Activated CD4-positive, alpha-beta T cell treated with anti-CD3 and anti-CD28 coated beads for 36 hours (primary cell): ENCODE measurements around the gene CEP131. TPM values are rescaled to one million over a fixed set of nuclear protein-coding genes. Genes with fewer than 3 reads are reported as not detected.
A peak's percentile ranks its signal among the peaks of the same experiment; 100 is the strongest.

Source experiments
- ATAC-seq: fragments of 200-7000 bp; cut with Tn5 transposase; one replicate; pipeline ENCODE4 v1.10.0; 2021; ENCODE audit warnings: mild to moderate bottlenecking, moderate library complexity
- CTCF ChIA-PET: fragments of 350-600 bp; sonication (Branson Sonifier 250); formaldehyde crosslinking; loops from one replicate; lab custom pipeline; 2021; ENCODE audit warnings: antibody characterized with exemption; lab: Charles Lee
- POLR2A ChIA-PET: fragments of 350-600 bp; sonication (Branson Sonifier 250); formaldehyde crosslinking; loops from one replicate; lab custom pipeline; 2021; ENCODE audit warnings: antibody characterized with exemption, inconsistent platforms; lab: Charles Lee
- DNase-seq: peaks from one replicate; pipeline ENCODE4 v3.0.0-alpha.2; 2020
- H3K27ac Mint-ChIP-seq: one replicate; pipeline ENCODE4 v1.8.0; 2021; ENCODE audit warnings: mixed read lengths
- H3K27me3 Mint-ChIP-seq: one replicate; pipeline ENCODE4 v1.8.0; 2021; ENCODE audit warnings: mixed read lengths
- H3K36me3 Mint-ChIP-seq: one replicate; pipeline ENCODE4 v1.8.0; 2021; ENCODE audit warnings: low read depth, mixed read lengths
- H3K4me1 Mint-ChIP-seq: one replicate; pipeline ENCODE4 v1.8.0; 2021; ENCODE audit warnings: mixed read lengths
- H3K4me3 Mint-ChIP-seq: one replicate; pipeline ENCODE4 v1.8.0; 2021; ENCODE audit warnings: mild to moderate bottlenecking, moderate library complexity, mixed read lengths
- H3K9me3 Mint-ChIP-seq: one replicate; pipeline ENCODE4 v1.8.0; 2021; ENCODE audit warnings: low read depth, mixed read lengths
- intact Hi-C, 2 experiments: fragments of 100-400 bp; cut with DNase I in 1 of 2; cut with micrococcal nuclease in 1 of 2; formaldehyde crosslinking; loops; one replicate each; pipeline versions ENCODE4 v1.14.2 to v1.15.1; 2022 to 2024; cut with DNase I, micrococcal nuclease
- total RNA-seq, 2 experiments: library from RNA; stranded (reverse); gene quantifications; one replicate each; pipeline ENCODE4 v1.2.3, GENCODE V29; 2021

Gene CEP131
- total RNA-seq, 2 experiments from 2014 or later, result 7.6 to 9.5 TPM

DNA sequence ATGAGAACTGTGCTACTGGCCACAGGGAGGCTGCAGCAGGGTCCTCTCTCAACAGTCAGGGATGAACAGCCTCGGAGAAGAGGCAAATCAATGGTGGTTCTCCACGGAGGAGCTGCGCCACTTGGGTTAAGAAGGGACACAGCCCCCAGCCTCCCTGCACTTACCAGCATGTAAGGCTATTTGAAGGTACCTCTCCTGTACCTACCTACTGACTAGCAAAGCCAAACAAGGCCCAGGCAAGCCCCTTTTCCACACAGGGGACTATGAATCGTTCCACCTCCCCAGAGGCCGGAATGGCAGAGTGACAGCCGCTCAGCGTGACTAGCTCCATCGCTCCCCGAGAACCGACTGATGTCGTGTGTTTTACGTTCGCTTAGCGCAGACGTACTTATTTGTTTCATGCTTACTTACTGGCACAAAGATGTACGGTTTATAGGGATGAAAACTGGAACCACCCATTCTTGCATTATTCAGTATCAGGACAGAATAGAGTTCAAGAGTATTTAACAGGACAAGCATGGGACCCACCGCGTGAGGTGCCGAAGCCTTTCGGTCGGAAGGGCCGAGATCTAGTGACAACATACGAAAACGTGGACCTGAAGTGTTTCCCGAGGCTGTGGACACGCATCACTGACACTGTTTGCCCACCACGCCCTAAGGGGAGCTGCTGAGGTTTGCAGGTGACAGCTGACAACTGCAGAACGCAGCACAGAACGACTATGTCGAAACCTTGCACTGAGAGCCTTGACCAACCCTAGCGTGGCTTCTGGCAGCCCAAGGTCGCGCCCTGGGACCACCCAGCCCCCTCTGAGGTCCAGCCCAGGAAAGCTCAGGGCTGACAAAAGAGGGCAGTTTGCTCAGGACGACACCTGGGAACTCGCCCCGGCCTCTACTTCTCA is 15.1 kb upstream of the CEP131 start:
- Mint-ChIP-seq H3K4me3 (peak overlapping the region; percentile 93), H3K4me1 (peaks cover 25% of the 10 kb centered on the region)

DNA sequence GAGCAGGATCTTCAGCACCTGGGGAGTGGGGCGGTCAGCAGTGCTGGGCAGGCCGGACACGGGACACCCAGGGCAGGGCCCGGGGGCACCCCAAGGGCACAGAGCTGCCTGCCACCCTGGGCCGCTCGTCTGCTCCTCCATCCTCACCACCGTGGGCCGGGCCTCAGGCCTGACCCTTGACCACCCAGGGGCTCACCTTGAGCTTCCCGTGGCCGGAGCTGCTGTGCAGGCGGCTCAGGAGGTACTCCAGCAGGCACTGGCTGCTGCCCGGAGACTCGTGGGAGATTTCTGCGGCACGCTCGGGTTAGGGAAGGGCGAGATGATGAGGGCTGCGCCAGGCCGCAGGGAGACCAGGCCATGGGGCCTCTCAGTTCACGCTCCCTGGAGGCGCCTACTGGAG is 14.0 kb upstream of the CEP131 start:
- H3K4me3 Mint-ChIP-seq, result no peak overlapping the region
- DNase-seq (no peak), ATAC-seq (no peak)
- H3K36me3 Mint-ChIP-seq, result peaks cover 17% of the 10 kb centered on the region
- H3K27me3 Mint-ChIP-seq, result no peaks in the 10 kb centered on the region
- peaks cover 22% of the 10 kb centered on the region for H3K4me1 Mint-ChIP-seq
- H3K9me3 Mint-ChIP-seq, result no peaks in the 10 kb centered on the region
- intact Hi-C loops, result no loop called here
- POLR2A ChIA-PET, result interaction anchor here (0.7 kb wide), 1 partner anchor 251 kb away, joined by 3 read pairs; no protein-coding TSS in a partner anchor
- H3K27ac Mint-ChIP-seq, result no peak overlapping the region
- CTCF ChIA-PET, result no interaction called here

More for the DNA sequence above, 15.1 kb upstream of the CEP131 start:
- ATAC-seq, result no peak
- Mint-ChIP-seq H3K36me3 (peaks cover 21% of the 10 kb centered on the region), H3K9me3 (no peaks in the 10 kb centered on the region), H3K27me3 (no peaks in the 10 kb centered on the region), H3K27ac (no peak overlapping the region)
- intact Hi-C loops, result loop anchor here in 1 of 2 experiments (2.0 kb wide), 2 partner anchors 143 to 623 kb away; partner anchors contain the start of gene P4HB
- ChIA-PET POLR2A (interaction anchor here (0.6 to 1.6 kb wide), 2 partner anchors 13 to 15 kb away, joined by 7 to 8 read pairs; partner anchors contain the start of gene CEP131), CTCF (interaction anchor here (0.7 to 1.7 kb wide), 4 partner anchors 11 to 233 kb away, joined by 3 to 7 read pairs (median 3); partner anchors contain the start of gene CEP131)
- DNase-seq, result no peak

GRCh38 chr17:81235822-81236740 is 13.3 kb upstream of the CEP131 start:
- H3K27me3 Mint-ChIP-seq, result no peaks in the 10 kb centered on the region
- H3K4me1 Mint-ChIP-seq, result peaks cover 19% of the 10 kb centered on the region
- no peak for DNase-seq
- H3K4me3 Mint-ChIP-seq, result no peak overlapping the region
- peaks cover 13% of the 10 kb centered on the region for H3K36me3 Mint-ChIP-seq
- ATAC-seq, result no peak
- POLR2A ChIA-PET, result interaction anchor here (0.7 kb wide), 1 partner anchor 251 kb away, joined by 3 read pairs; no protein-coding TSS in a partner anchor
- CTCF ChIA-PET, result no interaction called here
- no peak overlapping the region for H3K27ac Mint-ChIP-seq
- H3K9me3 Mint-ChIP-seq, result no peaks in the 10 kb centered on the region
- intact Hi-C loops, result no loop called here

- Mint-ChIP-seq H3K4me3 (no peak overlapping the region), H3K27ac (no peak overlapping the region), H3K9me3 (no peaks in the 10 kb centered on the region), H3K27me3 (no peaks in the 10 kb centered on the region), H3K36me3 (peaks cover 12% of the 10 kb centered on the region), H3K4me1 (peaks cover 15% of the 10 kb centered on the region)
- ChIA-PET POLR2A (interaction anchor here (1.5 kb wide), 1 partner anchor 12 kb away, joined by 6 read pairs; the partner anchor contains the start of gene CEP131), CTCF (interaction anchor here (0.6 kb wide), 1 partner anchor 9 kb away, joined by 4 read pairs; no protein-coding TSS in a partner anchor)
- ATAC-seq (no peak), DNase-seq (no peak)
- intact Hi-C loops, result no loop called here
Measured at GRCh38 chr17:81234940-81235821, 12.4 kb upstream of the CEP131 start.

DNA sequence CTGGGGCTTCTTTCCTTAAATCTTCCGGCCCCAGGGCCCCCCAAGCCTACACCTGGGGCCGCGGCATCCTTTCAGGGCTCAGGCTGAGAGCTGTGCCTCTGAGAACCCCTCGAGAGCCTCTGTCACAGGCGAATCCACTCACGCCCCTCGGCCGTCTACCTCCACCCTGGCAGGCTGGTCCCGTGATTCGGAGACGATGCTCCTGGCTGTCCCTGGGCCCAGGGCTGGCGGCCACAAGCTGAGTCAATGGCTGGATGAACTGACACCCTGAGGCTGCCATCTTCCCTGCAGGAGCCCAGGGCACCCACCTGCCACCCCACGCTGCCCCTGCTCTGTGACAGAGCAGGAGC is 11.7 kb upstream of the CEP131 start:
- Mint-ChIP-seq H3K4me3 (no peak overlapping the region), H3K9me3 (no peaks in the 10 kb centered on the region), H3K27ac (no peak overlapping the region), H3K27me3 (no peaks in the 10 kb centered on the region), H3K4me1 (peaks cover 13% of the 10 kb centered on the region), H3K36me3 (peaks cover 9% of the 10 kb centered on the region)
- ATAC-seq, result no peak
- DNase-seq, result no peak
- intact Hi-C loops, result no loop called here
- ChIA-PET POLR2A (interaction anchor here (1.5 kb wide), 1 partner anchor 12 kb away, joined by 6 read pairs; the partner anchor contains the start of gene CEP131), CTCF (interaction anchor here (0.6 kb wide), 1 partner anchor 8 kb away, joined by 4 read pairs; no protein-coding TSS in a partner anchor)

GRCh38 chr17:81233811-81234505 is 11.2 kb upstream of the CEP131 start:
- Mint-ChIP-seq H3K27me3 (no peaks in the 10 kb centered on the region), H3K4me3 (no peak overlapping the region), H3K4me1 (peaks cover 13% of the 10 kb centered on the region), H3K27ac (no peak overlapping the region), H3K9me3 (no peaks in the 10 kb centered on the region), H3K36me3 (peaks cover 9% of the 10 kb centered on the region)
- intact Hi-C loops, result no loop called here
- ChIA-PET CTCF (no interaction called here), POLR2A (interaction anchor here (1.5 kb wide), 1 partner anchor 11 kb away, joined by 6 read pairs; the partner anchor contains the start of gene CEP131)
- ATAC-seq, result no peak
- no peak for DNase-seq

DNA sequence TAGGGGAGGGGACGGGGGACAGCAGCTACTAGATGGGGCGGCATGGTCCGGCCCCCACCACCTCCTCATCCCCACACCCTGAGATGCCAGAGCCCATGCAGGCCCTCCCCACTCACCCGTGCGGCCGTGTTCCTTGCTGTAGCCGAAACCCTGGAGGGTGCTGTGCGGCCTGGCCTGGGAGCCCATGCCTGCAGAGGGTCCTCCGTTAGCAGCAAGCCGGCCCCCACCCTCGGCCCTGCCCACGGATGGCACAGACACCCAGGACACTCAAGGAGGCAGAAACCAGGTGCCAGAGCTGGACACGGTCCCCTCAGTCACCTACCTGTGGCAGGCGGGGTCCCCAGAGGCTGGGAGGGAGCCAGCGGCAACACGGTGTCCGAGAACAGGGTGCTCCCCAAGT is 10.6 kb upstream of the CEP131 start:
- intact Hi-C loops, result no loop called here
- Mint-ChIP-seq H3K27ac (no peak overlapping the region), H3K27me3 (no peaks in the 10 kb centered on the region), H3K4me1 (peaks cover 13% of the 10 kb centered on the region), H3K4me3 (no peak overlapping the region), H3K9me3 (no peaks in the 10 kb centered on the region), H3K36me3 (peaks cover 9% of the 10 kb centered on the region)
- ChIA-PET POLR2A (no interaction called here), CTCF (no interaction called here)
- ATAC-seq (no peak), DNase-seq (no peak)

- Mint-ChIP-seq H3K4me3 (no peak overlapping the region), H3K9me3 (no peaks in the 10 kb centered on the region), H3K27ac (no peak overlapping the region), H3K27me3 (no peaks in the 10 kb centered on the region), H3K4me1 (peaks cover 11% of the 10 kb centered on the region), H3K36me3 (peaks cover 9% of the 10 kb centered on the region)
- no peak for ATAC-seq
- DNase-seq, result no peak
- ChIA-PET CTCF (no interaction called here), POLR2A (no interaction called here)
- intact Hi-C loops, result no loop called here
Measured at GRCh38 chr17:81232616-81233241, 10.0 kb upstream of the CEP131 start.

DNA sequence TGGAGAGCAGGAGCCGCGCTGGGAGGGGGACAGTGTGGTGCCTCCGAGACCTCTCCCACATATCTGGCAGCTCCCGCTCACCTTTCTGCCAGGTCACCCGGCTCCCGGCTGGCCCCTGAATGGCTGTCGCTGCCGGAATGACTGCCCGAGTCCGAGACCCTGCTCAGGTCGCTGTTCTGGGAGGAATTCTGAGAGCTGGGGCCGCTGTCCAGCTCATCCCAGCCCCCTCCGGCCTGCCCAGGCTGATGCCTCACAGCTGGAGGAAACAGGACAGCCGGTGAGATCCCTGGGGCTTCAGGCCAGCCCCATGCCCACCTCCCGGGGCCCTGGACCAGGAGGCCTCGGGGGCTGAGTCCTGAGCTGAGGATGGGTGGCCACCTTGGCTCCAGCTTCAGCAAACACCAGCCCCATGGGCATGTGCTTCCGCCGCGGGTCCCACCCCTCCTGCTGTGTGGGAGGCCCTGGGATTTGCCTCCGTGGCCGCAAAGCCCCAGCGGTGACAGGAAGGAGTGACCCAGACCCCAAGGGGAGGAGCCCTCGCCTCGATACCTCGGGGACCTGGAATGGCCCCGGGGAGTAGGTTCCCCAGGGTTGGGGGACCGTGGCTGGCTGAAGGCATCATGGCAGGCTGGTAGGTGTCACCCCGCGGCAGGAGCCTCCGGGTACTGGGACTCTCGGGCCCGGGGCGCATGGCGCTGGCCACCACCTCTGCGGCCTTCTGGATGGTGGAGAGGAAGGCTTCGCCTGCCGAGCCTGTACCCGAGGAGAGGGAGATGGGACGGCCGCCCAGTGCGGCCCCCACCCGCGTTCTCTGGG is 9.2 kb upstream of the CEP131 start:
- no peak overlapping the region for H3K27ac Mint-ChIP-seq
- peaks cover 7% of the 10 kb centered on the region for H3K4me1 Mint-ChIP-seq
- ChIA-PET CTCF (interaction anchor here (0.6 kb wide), 1 partner anchor 253 kb away, joined by 3 read pairs; no protein-coding TSS in a partner anchor), POLR2A (no interaction called here)
- no peaks in the 10 kb centered on the region for H3K9me3 Mint-ChIP-seq
- no peaks in the 10 kb centered on the region for H3K27me3 Mint-ChIP-seq
- intact Hi-C loops, result no loop called here
- H3K36me3 Mint-ChIP-seq, result peaks cover 9% of the 10 kb centered on the region
- ATAC-seq (no peak), DNase-seq (no peak)
- no peak overlapping the region for H3K4me3 Mint-ChIP-seq
